ENCODE data around the gene HSD17B2.
A peak's percentile ranks its signal among the peaks of the same experiment; 100 is the strongest.

Gene HSD17B2

GRCh38 chr16:82019535-82019934 is 15.5 kb upstream of the HSD17B2 start:
- no peak for DNase-seq

GRCh38 chr16:82020051-82020450 is 15.0 kb upstream of the HSD17B2 start:
- DNase-seq, result no peak

GRCh38 chr16:82023206-82023605 is 11.8 kb upstream of the HSD17B2 start:
- no peak for DNase-seq

GRCh38 chr16:82024316-82024715 is 10.7 kb upstream of the HSD17B2 start:
- peak; percentile 38 to 71 (median 56) for DNase-seq

- no peak for DNase-seq
Observed at GRCh38 chr16:82024883-82025282, 10.2 kb upstream of the HSD17B2 start.

- no peak for DNase-seq
Observed at GRCh38 chr16:82027629-82028064, 7.4 kb upstream of the HSD17B2 start.

GRCh38 chr16:82031116-82032084 is 3.7 kb upstream of the HSD17B2 start:
- peak; percentile 59 to 79 (median 74) for DNase-seq

- no peak for DNase-seq
Observed at GRCh38 chr16:82033006-82033405, 2.0 kb upstream of the HSD17B2 start.

- no peak for DNase-seq
Observed at GRCh38 chr16:82033683-82034300, 1.3 kb upstream of the HSD17B2 start.

GRCh38 chr16:82037251-82037650 is 2.2 kb downstream of the HSD17B2 start:
- DNase-seq, result no peak

- no peak for DNase-seq
Observed at GRCh38 chr16:82037666-82038065, 2.6 kb downstream of the HSD17B2 start.

- DNase-seq, result no peak
Observed at GRCh38 chr16:82040296-82040695, 5.2 kb downstream of the HSD17B2 start.

- no peak for DNase-seq
Observed at GRCh38 chr16:82041542-82041941, 6.5 kb downstream of the HSD17B2 start.

GRCh38 chr16:82042144-82042543 is 7.1 kb downstream of the HSD17B2 start:
- no peak for DNase-seq

GRCh38 chr16:82042846-82043245 is 7.8 kb downstream of the HSD17B2 start:
- DNase-seq, result no peak

GRCh38 chr16:82043680-82044584 is 8.9 kb downstream of the HSD17B2 start:
- no peak for DNase-seq

- DNase-seq, result no peak
Observed at GRCh38 chr16:82044585-82044911, 9.5 kb downstream of the HSD17B2 start.

GRCh38 chr16:82045465-82045864 is 10.4 kb downstream of the HSD17B2 start:
- no peak for DNase-seq

- no peak for DNase-seq
Observed at GRCh38 chr16:82046541-82046940, 11.5 kb downstream of the HSD17B2 start.

- DNase-seq, result peak in 1 of 4 experiments; percentile 24
Observed at GRCh38 chr16:82046941-82047340, 11.9 kb downstream of the HSD17B2 start.

GRCh38 chr16:82047374-82047773 is 12.3 kb downstream of the HSD17B2 start:
- DNase-seq, result peak in 1 of 4 experiments; percentile 13

- DNase-seq, result no peak
Observed at GRCh38 chr16:82047787-82048186, 12.7 kb downstream of the HSD17B2 start.

GRCh38 chr16:82049484-82049883 is 14.4 kb downstream of the HSD17B2 start:
- no peak for DNase-seq

All from suppressor macrophage (primary cell).